ENCODE data around the gene CNTD1.

DNA sequence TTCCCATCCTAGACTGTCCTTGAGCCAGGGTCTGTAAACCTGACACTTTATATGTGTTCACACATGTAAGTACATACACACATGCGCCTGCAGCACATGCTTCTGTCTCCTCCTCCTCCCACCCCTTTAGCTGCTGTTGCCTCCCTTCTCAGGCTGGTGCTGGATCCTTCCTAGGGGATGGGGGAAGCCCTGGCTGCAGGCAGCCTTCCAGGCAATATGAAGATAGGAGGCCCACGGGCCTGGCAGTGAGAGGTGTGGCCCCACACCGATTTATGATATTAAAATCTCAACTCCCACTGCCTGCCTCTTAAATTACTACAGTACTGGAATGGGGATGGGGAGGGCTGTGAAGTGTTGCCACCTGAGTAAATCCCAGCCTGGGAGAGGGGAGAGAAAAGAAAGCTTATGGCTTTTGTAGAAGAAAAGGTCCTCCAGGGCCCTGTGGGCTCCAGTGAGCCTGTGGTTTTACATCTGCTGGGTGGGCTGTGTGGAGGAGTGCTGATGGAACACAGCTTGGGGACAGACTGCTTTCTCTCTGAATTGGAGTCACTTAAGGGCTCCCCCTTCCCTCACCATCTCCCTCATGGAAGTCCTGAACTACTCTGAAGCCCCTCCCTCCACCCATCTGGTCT is 19.2 kb upstream of the CNTD1 start:
- TF ChIP-seq SIN3A (IDR thresholded peaks at IDR 0.05; ENCODE audit: borderline replicate concordance, insufficient read depth, low read length), result no peak
- no peak for TF ChIP-seq POLR2AphosphoS5 (IDR thresholded peaks at IDR 0.05; ENCODE audit: low read depth, low read length)
- no peak for TF ChIP-seq TAF1 (IDR thresholded peaks at IDR 0.05; ENCODE audit: borderline replicate concordance, insufficient read depth, low read length)
